Cardiac fibroblast (primary cell): ENCODE data around the gene OR51B6.
"Not testable (repeated sequence)": the region's sequence is repeated elsewhere in the genome, so short reads cannot be mapped to it uniquely, and the experiment has no call there.

ENCODE experiments used
- DNase-seq, 2 donors: peaks; one replicate each; pipeline versions ENCODE4 v3.0.0 to v3.0.0-alpha.2; 2010; ENCODE audit warnings: low read depth in 2 of 2
- H3K4me3 ChIP-seq, 2 donors: replicated peaks in 1 of 2; 1 replicate in 1 of 2; 2 replicates in 1 of 2; pipeline ENCODE4 v1.5.1; 2011; ENCODE audit warnings: low read depth in 2 of 2, low read length in 2 of 2, mild to moderate bottlenecking in 2 of 2, moderate library complexity in 1 of 2
- CTCF ChIP-seq: IDR thresholded peaks from one replicate; pipeline ENCODE4 v1.5.1; 2011; ENCODE audit warnings: low read depth, mild to moderate bottlenecking, low read length, inconsistent platforms

The OR51B6 gene

GRCh38 chr11:5317292-5317691 is 34.0 kb upstream of the OR51B6 start:
- no peak for DNase-seq
- no peak for TF ChIP-seq CTCF
- H3K4me3 ChIP-seq = no peak overlapping the region

- no peak within 1 kb of the TSS for H3K4me3 ChIP-seq
- no peak for DNase-seq
- TF ChIP-seq CTCF = no peak
These were observed 27.1 kb upstream of the OR51B6 start, which contains the start of gene OR51B2 for GRCh38 chr11:5324197-5324596. TSS of gene OR51B2 (minus strand) at chr11:5324297. CDS start at chr11:5324297, 0 bp downstream.

GRCh38 chr11:5335170-5335569 is 16.1 kb upstream of the OR51B6 start:
- no peak for TF ChIP-seq CTCF
- no peak for DNase-seq

GRCh38 chr11:5336331-5336730 is 15.0 kb upstream of the OR51B6 start:
- H3K4me3 ChIP-seq = no peak overlapping the region
- no peak for TF ChIP-seq CTCF
- DNase-seq = peak in 1 of 2 donors; percentile 13

More at GRCh38 chr11:5335170-5335569, 16.1 kb upstream of the OR51B6 start:
- H3K4me3 ChIP-seq = no peak overlapping the region

GRCh38 chr11:5337253-5337652 is 14.1 kb upstream of the OR51B6 start:
- DNase-seq, H3K4me3 ChIP-seq: not testable (repeated sequence)

GRCh38 chr11:5339771-5340322 is 11.5 kb upstream of the OR51B6 start:
- no peak overlapping the region for H3K4me3 ChIP-seq
- no peak for DNase-seq
- no peak for TF ChIP-seq CTCF

- no peak for TF ChIP-seq CTCF
- DNase-seq = peak in 1 of 2 donors; percentile 65
These were observed 7.6 kb upstream of the OR51B6 start, which contains the start of gene OR51B5 for GRCh38 chr11:5343474-5344335. TSS of gene OR51B5 (minus strand) at chr11:5343524. CDS start at chr11:5343524, 0 bp downstream.

More at GRCh38 chr11:5343474-5344335, 7.6 kb upstream of the OR51B6 start, which contains the start of gene OR51B5:
- H3K4me3 ChIP-seq = no peak within 1 kb of the TSS
